Fibroblast of lung (primary cell): ENCODE data around the gene EMP3.

Source experiments
- CTCF ChIP-seq, 2 donors: IDR thresholded peaks in 1 of 2; conservative IDR thresholded peaks in 1 of 2; 1 replicate in 1 of 2; 2 replicates in 1 of 2; pipeline ENCODE4 v1.5.1; 2011 to 2012; ENCODE audit warnings: low read length in 2 of 2, control low read depth in 1 of 2, inconsistent platforms in 1 of 2, low read depth in 1 of 2, mild to moderate bottlenecking in 1 of 2
- EZH2 ChIP-seq: IDR thresholded peaks from 2 replicates; pipeline ENCODE4 v1.5.1; 2012; ENCODE audit warnings: low read length, control low read depth, mild to moderate bottlenecking; ENCODE audit errors: missing control alignments

- TF ChIP-seq EZH2 (no peak), CTCF (conservative IDR thresholded peaks at IDR 0.05 in 1 of 2, IDR thresholded peaks at IDR 0.05 in 1 of 2; ENCODE audit: low read depth in 1 of 2, low read length in 2 of 2) (no peak)
Observed at GRCh38 chr19:48342841-48343540, 17.6 kb downstream of the EMP3 start.
